ENCODE data around the gene PORCN.

The PORCN gene

DNA sequence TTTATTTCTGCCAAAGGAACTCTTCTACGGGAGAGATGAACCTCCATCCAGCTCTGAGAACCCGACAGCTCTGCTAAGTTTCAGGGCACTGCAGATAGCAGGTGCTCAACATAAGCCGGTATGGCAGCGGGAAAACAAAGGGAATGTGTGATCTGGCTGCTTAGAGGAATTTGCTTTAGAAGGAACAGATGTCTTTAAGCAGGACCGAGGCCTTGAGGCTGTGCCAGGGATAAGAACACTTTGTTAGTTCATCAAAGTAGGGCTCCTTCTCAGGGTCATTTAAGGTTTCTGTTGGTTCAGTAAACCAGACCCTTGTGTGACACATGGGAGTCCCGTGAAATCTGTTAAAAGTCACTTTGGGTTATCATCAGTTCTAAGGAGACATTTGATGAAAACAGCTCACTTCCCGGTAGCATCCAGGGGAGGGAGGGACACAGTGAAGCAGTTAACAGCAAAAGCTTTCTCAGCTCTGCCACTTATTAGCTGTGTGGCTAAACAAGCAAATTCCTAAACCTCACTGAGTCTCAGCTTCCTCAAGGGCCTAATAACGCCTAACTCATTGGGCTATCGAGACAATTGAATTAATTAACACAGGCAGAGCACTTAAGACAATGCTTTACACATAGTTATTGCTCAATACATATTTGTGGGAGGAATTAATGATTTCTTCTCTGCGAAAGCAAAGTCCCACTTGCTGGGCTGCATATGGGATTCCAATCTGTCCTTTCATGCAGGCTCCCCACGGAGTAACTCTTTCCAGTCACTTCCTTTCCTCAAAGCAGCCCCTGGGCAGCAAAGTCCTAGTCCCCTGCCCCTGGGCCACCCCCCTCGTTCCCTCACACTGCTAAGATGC, 35.7 kb upstream of the PORCN start:
- no peak for DNase-seq (ENCODE audit: extremely low read depth, low read depth)

DNA sequence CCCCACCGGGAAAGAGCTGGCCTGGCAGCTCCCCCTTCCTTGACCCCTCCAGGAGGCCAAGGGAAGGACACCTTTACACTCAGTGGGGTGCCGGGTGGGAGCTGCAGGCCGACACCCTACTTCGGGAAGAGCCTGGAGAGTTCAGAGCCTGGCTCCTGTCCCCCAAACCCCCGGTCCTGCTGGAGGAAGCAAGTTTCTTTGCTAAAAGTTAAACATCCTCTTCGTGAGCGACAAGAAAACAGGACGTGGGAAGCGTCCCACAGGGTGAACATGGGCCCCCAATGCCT, 35.1 kb upstream of the PORCN start:
- no peak for TF ChIP-seq CTCF (IDR thresholded peaks at IDR 0.05; ENCODE audit: low read depth, low read length)
- DNase-seq (ENCODE audit: extremely low read depth, low read depth) = no peak

More for the DNA sequence above, 35.7 kb upstream of the PORCN start:
- no peak for TF ChIP-seq CTCF (IDR thresholded peaks at IDR 0.05; ENCODE audit: low read depth, low read length)

DNA sequence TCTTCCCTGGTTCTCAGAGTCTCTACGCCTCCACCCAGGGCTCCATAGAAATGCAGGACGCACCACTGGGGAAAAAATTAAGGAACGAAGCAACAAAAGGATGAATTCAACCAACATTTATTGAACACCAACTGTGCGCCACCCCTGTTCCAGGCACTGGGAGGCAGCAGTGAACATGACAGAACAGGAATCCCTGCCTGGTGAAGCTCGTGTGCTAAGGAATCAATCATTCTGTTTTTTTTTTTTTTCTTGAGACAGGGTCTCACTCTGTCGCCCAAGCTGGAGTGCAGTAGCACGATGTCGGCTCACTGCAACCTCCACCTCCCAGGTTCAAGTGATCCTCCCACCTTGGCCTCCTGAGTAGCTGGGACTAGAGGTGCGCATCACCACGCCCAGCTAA, 34.7 kb upstream of the PORCN start:
- TF ChIP-seq CTCF (IDR thresholded peaks at IDR 0.05; ENCODE audit: low read depth, low read length) = peak; percentile 23
- no peak for DNase-seq (ENCODE audit: extremely low read depth, low read depth)

DNA sequence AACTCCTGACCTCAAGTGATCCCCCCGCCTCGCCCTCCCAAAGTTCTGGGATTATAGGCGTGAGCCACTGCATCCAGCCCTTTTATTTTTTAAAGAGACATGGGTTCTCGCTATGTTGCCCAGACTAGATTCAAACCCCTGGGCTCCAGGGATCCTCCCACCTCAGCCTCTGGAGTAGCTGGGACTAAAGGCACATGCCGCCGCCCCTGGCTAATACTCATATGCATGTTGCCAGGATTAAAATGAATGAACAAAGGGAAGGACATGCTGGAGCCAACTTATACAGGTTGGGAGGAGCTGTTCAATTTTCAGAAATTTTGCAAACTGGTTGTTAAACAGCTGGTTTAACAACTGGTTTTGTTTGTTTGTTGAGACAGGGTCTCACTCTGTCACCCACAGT, 34.2 kb upstream of the PORCN start:
- DNase-seq (ENCODE audit: extremely low read depth, low read depth) = no peak
- TF ChIP-seq CTCF (IDR thresholded peaks at IDR 0.05; ENCODE audit: low read depth, low read length) = no peak

GRCh38 chrX:48475296-48475695, 33.5 kb upstream of the PORCN start:
- DNase-seq (ENCODE audit: extremely low read depth, low read depth) = no peak
- TF ChIP-seq CTCF (IDR thresholded peaks at IDR 0.05; ENCODE audit: low read depth, low read length) = no peak

DNA sequence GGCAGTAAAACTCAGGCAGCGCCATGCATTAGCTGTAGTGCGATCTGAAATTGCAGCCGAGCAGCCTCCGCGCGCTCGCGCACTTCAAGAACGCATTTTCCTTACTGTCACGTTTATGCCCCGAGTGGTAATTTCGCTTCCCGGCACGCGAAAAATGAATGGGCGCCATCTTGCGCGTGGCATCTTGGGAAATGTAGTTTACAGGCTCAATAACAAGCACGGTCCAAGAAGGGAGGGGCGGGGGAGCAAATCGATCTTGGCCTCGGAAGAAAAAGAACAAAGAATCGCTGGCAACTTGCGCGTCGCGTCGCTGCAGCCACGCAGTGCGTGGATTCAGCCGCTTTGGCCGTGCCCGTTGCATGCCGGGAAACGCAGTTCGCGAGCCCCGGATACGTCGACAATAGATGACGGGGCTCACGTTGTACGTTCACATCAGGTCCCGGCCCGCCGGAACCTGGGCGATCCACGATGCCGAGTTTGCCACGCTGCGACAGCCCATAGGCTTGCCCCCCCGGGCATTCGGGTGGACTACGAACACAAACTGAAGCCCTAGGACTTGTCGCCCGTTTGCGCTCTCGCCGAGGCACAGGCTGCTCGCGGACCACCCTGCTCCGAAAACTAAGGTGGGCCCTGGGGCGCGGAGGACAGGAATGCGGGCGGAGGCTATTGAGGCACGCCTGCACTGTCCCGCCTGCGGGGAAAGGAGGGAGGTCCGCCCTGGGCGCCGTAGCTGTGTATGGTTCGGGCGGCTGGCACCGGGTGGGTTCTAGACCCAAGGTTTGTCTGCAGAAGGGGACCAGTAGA, 32.8 kb upstream of the PORCN start, which contains the start of gene FTSJ1:
Gene FTSJ1 (plus strand): TSS at position 426 of the 804 bp plus-strand sequence. CDS start 1,849 bp downstream, outside the sequence.
- no peak for TF ChIP-seq CTCF (IDR thresholded peaks at IDR 0.05; ENCODE audit: low read depth, low read length)
- peak; percentile 85 for DNase-seq (ENCODE audit: extremely low read depth, low read depth)

GRCh38 chrX:48476919-48477318, 31.9 kb upstream of the PORCN start:
- no peak for TF ChIP-seq CTCF (IDR thresholded peaks at IDR 0.05; ENCODE audit: low read depth, low read length)
- DNase-seq (ENCODE audit: extremely low read depth, low read depth) = no peak

Measured in AG09319 (cell line).